GM23338 (cell line): ENCODE results near the gene ATP9A. TPM values are rescaled to one million over a fixed set of nuclear protein-coding genes. Genes with fewer than 3 reads are reported as not detected.
"Not testable (repeated sequence)": the region's sequence is repeated elsewhere in the genome, so short reads cannot be mapped to it uniquely, and the experiment has no call there.

Experiments used
- ATAC-seq: fragments of 200-7000 bp; cut with Tn5 transposase; 3 replicates; pipeline ENCODE4 v1.9.1; 2020
- DNase-seq: peaks from one replicate; pipeline ENCODE4 v3.0.0-alpha.2; 2015; ENCODE audit warnings: low spot score
- H2AFZ ChIP-seq: fragments of 200-600 bp; sonication (generic); 2 replicates; pipeline ENCODE4 v1.8.0; 2016; ENCODE audit warnings: antibody characterized with exemption, mild to moderate bottlenecking, moderate library complexity
- H3F3A ChIP-seq: fragments of 200-600 bp; sonication (generic); replicated peaks from 2 replicates; pipeline ENCODE4 v1.8.0; 2017; ENCODE audit warnings: antibody characterized with exemption, mixed run types, low read depth
- H3K27ac ChIP-seq: fragments of 200-600 bp; sonication (generic); 2 replicates; pipeline ENCODE4 v1.6.1; 2016; ENCODE audit warnings: low read depth
- H3K27me3 ChIP-seq: fragments of 200-600 bp; sonication (generic); 2 replicates; pipeline ENCODE4 v1.8.0; 2016; ENCODE audit warnings: mild to moderate bottlenecking, mixed run types, moderate library complexity; ENCODE audit not compliant: insufficient read depth
- H3K36me3 ChIP-seq: fragments of 200-600 bp; sonication (generic); 2 replicates; pipeline ENCODE4 v1.8.0; 2016; ENCODE audit warnings: mild to moderate bottlenecking; ENCODE audit not compliant: insufficient read depth
- H3K4me1 ChIP-seq: fragments of 200-600 bp; sonication (generic); 2 replicates; pipeline ENCODE4 v1.8.0; 2016; ENCODE audit warnings: mild to moderate bottlenecking, moderate library complexity; ENCODE audit not compliant: insufficient read depth
- H3K4me2 ChIP-seq: fragments of 200-600 bp; sonication (generic); 2 replicates; pipeline ENCODE4 v1.7.1; 2017; ENCODE audit warnings: mixed run types
- H3K4me3 ChIP-seq: fragments of 200-600 bp; sonication (generic); 2 replicates; pipeline ENCODE4 v1.6.1; 2016; ENCODE audit warnings: mixed run types
- H3K79me2 ChIP-seq: fragments of 200-600 bp; sonication (generic); replicated peaks from 2 replicates; pipeline ENCODE4 v1.8.0; 2017; ENCODE audit warnings: mild to moderate bottlenecking; ENCODE audit not compliant: insufficient read depth
- H3K9me2 ChIP-seq: fragments of 200-600 bp; sonication (generic); 2 replicates; pipeline ENCODE4 v1.8.0; 2017; ENCODE audit not compliant: insufficient read depth
- H4K20me1 ChIP-seq: fragments of 200-600 bp; sonication (generic); replicated peaks from 2 replicates; pipeline ENCODE4 v1.8.0; 2017; ENCODE audit warnings: mild to moderate bottlenecking; ENCODE audit not compliant: insufficient read depth
- H3K27ac Mint-ChIP-seq: 2 replicates; pipeline ENCODE4 v1.8.0; 2020; ENCODE audit warnings: inconsistent platforms, mild to moderate bottlenecking, moderate library complexity, mixed read lengths
- H3K27me3 Mint-ChIP-seq: 3 replicates; pipeline ENCODE4 v1.8.0; 2022; ENCODE audit warnings: low read depth, mild to moderate bottlenecking, moderate library complexity, mixed read lengths, inconsistent platforms; ENCODE audit not compliant: insufficient read depth, poor library complexity
- H3K36me3 Mint-ChIP-seq: 3 replicates; pipeline ENCODE4 v1.8.0; 2021; ENCODE audit warnings: low read depth, mild to moderate bottlenecking, inconsistent platforms, moderate library complexity, mixed read lengths
- H3K4me1 Mint-ChIP-seq: 3 replicates; pipeline ENCODE4 v1.8.0; 2020; ENCODE audit warnings: mild to moderate bottlenecking, inconsistent platforms, mixed read lengths
- H3K4me3 Mint-ChIP-seq: 3 replicates; pipeline ENCODE4 v1.8.0; 2021; ENCODE audit warnings: moderate library complexity, mild to moderate bottlenecking, inconsistent platforms, mixed read lengths
- H3K9me3 Mint-ChIP-seq: 3 replicates; pipeline ENCODE4 v1.8.0; 2020; ENCODE audit warnings: moderate library complexity, mild to moderate bottlenecking, inconsistent platforms, mixed read lengths
- CREB1 ChIP-seq: fragments of 250-450 bp; sonication (Bioruptor Pico); IDR thresholded peaks from 2 replicates; pipeline ENCODE4 v1.5.0; 2020; ENCODE audit warnings: low read depth, mild to moderate bottlenecking, moderate library complexity
- CTCF ChIP-seq, 2 experiments: fragments of 200-600 bp in 1 of 2; sonication (generic) in 1 of 2; conservative IDR thresholded peaks; 2 replicates each; pipeline versions ENCODE4 v1.5.1 to v1.6.1; 2016 to 2017; ENCODE audit warnings: antibody characterized with exemption in 2 of 2, low read depth in 2 of 2, mild to moderate bottlenecking in 2 of 2, moderate library complexity in 1 of 2
- EZH2 ChIP-seq: fragments of 200-600 bp; sonication (generic); IDR thresholded peaks from one replicate; pipeline ENCODE4 v1.8.0; 2017; ENCODE audit warnings: antibody characterized with exemption, mild to moderate bottlenecking, low read depth; ENCODE audit not compliant: unreplicated experiment
- JUNB ChIP-seq: IDR thresholded peaks from one replicate; pipeline ENCODE4 v1.6.1; 2016; ENCODE audit warnings: antibody characterized with exemption; ENCODE audit not compliant: unreplicated experiment
- NANOG ChIP-seq: IDR thresholded peaks from 2 replicates; pipeline ENCODE4 v1.6.1; 2016; ENCODE audit warnings: antibody characterized with exemption, borderline replicate concordance
- POLR2AphosphoS5 ChIP-seq: IDR thresholded peaks from 2 replicates; pipeline ENCODE4 v1.6.1; 2016; ENCODE audit warnings: antibody characterized with exemption, low read depth
- REST ChIP-seq: IDR thresholded peaks from one replicate; pipeline ENCODE4 v1.6.1; 2018; ENCODE audit warnings: antibody characterized with exemption; ENCODE audit not compliant: unreplicated experiment
- STAT1 ChIP-seq: IDR thresholded peaks from one replicate; pipeline ENCODE4 v1.6.1; 2016; ENCODE audit warnings: antibody characterized with exemption; ENCODE audit not compliant: unreplicated experiment
- ZNF331 ChIP-seq: fragments of 250-450 bp; sonication (Bioruptor Pico); IDR thresholded peaks from 2 replicates; pipeline ENCODE4 v1.5.0; 2020; ENCODE audit warnings: low read depth, mild to moderate bottlenecking, moderate library complexity
- polyA plus RNA-seq: library from polyadenylated mRNA; unstranded; fragments of >200 nt; fragmentation: Nextera tagmentation; extraction: Ambion mirVana; gene quantifications from 2 replicates; pipeline ENCODE4 v1.2.1, GENCODE V29; 2016
- total RNA-seq: library from RNA; depleted of rRNA; stranded (reverse); fragments of >200 nt; shearing (Covaris generic); gene quantifications from 2 replicates; pipeline ENCODE4 v1.2.3, GENCODE V29; 2014

ATP9A gene
- total and polyA plus RNA-seq, 2 experiments from 2014 or later, result 0.94 to 5.9 TPM

- TF ChIP-seq CTCF (conservative IDR thresholded peaks at IDR 0.05; ENCODE audit: low read depth in 2 of 2) (no peak), REST (no peak), NANOG (no peak), STAT1 (no peak), CREB1 (CRISPR knock-in tag) (no peak), ZNF331 (CRISPR knock-in tag) (no peak)
Measured at GRCh38 chr20:51784299-51784698, 16.1 kb upstream of the ATP9A start (continued).

GRCh38 chr20:51778229-51778759 is 10.1 kb upstream of the ATP9A start:
- not testable (repeated sequence) for H2AFZ ChIP-seq, H3K27me3 ChIP-seq, H3K4me3 Mint-ChIP-seq, H3K27ac Mint-ChIP-seq, ATAC-seq, H3K9me2 ChIP-seq, H3K27me3 Mint-ChIP-seq, H3K4me1 ChIP-seq, H3K4me3 ChIP-seq, DNase-seq, H3K4me1 Mint-ChIP-seq, H3K4me2 ChIP-seq
- peaks cover 37% of the 10 kb centered on the region for H3K36me3 ChIP-seq
- Mint-ChIP-seq H3K9me3 (peaks cover 23% of the 10 kb centered on the region), H3K36me3 (peaks cover 56% of the 10 kb centered on the region)
- peak overlapping the region; percentile 72 for H3K27ac ChIP-seq
- H3K79me2 ChIP-seq, result peaks cover 22% of the 10 kb centered on the region
- H3F3A ChIP-seq, result peaks cover 31% of the 10 kb centered on the region
- H4K20me1 ChIP-seq, result peaks cover 15% of the 10 kb centered on the region

- H3K9me2 ChIP-seq, result no peaks in the 10 kb centered on the region
- no peaks in the 10 kb centered on the region for H3K27me3 ChIP-seq
- Mint-ChIP-seq H3K36me3 (peaks cover 25% of the 10 kb centered on the region), H3K4me1 (no peaks in the 10 kb centered on the region; the same call in 2 of the 3 replicates), H3K27ac (no peak overlapping the region), H3K9me3 (peaks cover 17% of the 10 kb centered on the region; the same call in 2 of the 3 replicates), H3K4me3 (no peak overlapping the region), H3K27me3 (peaks cover 4% of the 10 kb centered on the region)
- DNase-seq (no peak), ATAC-seq (no peak)
- H4K20me1 ChIP-seq, result no peaks in the 10 kb centered on the region; the same call in 1 of the 2 replicates
- no peak overlapping the region for H3K4me3 ChIP-seq
- peaks cover 7% of the 10 kb centered on the region for H3K36me3 ChIP-seq
- H2AFZ ChIP-seq, result no peak overlapping the region
- TF ChIP-seq EZH2, result no peak
- no peak for TF ChIP-seq CREB1 (CRISPR knock-in tag)
- TF ChIP-seq JUNB, result no peak
- no peak for TF ChIP-seq ZNF331 (CRISPR knock-in tag)
- TF ChIP-seq POLR2AphosphoS5, result no peak
- no peak overlapping the region for H3K4me2 ChIP-seq
- peaks cover 14% of the 10 kb centered on the region for H3F3A ChIP-seq
- H3K4me1 ChIP-seq, result no peaks in the 10 kb centered on the region
- H3K79me2 ChIP-seq, result no peaks in the 10 kb centered on the region; the same call in 1 of the 2 replicates
- no peak overlapping the region for H3K27ac ChIP-seq
Measured at GRCh38 chr20:51775241-51775640, 7.1 kb upstream of the ATP9A start.
